A673 (cell line): ENCODE data around the gene SHISA8. TPM values are rescaled to one million over a fixed set of nuclear protein-coding genes. Genes with fewer than 3 reads are reported as not detected.

ENCODE experiments used
- BruUV-seq: library from RNA; stranded (reverse); fragments of 400-500 nt; replicated peaks from 2 replicates; lab custom pipeline; 2021; lab: Mats Ljungman, UMichigan
- CTCF ChIA-PET: fragments of 300-600 bp; sonication (Branson Sonifier 250); formaldehyde crosslinking; loops from one replicate; lab custom pipeline; 2022; ENCODE audit warnings: antibody characterized with exemption; lab: Charles Lee
- POLR2A ChIA-PET: fragments of 300-600 bp; sonication (Branson Sonifier 250); formaldehyde crosslinking; loops from one replicate; lab custom pipeline; 2022; ENCODE audit warnings: antibody characterized with exemption; ENCODE audit not compliant: low non-redundant PET; lab: Charles Lee
- DNase-seq: peaks from one replicate; pipeline ENCODE4 v3.0.0-alpha.2; 2015; ENCODE audit warnings: low spot score
- H3K27ac ChIP-seq: fragments of 200-600 bp; sonication (generic); 2 replicates; pipeline ENCODE4 v1.5.1; 2016; ENCODE audit warnings: mixed run types, low read depth, mild to moderate bottlenecking, mixed read lengths, antibody characterized with exemption, low read length; ENCODE audit not compliant: poor library complexity, severe bottlenecking
- H3K27me3 ChIP-seq: fragments of 200-600 bp; sonication (generic); replicated peaks from 2 replicates; pipeline ENCODE4 v1.6.1; 2017; ENCODE audit warnings: mixed run types, low read depth, mild to moderate bottlenecking, mixed read lengths, antibody characterized with exemption, low read length; ENCODE audit not compliant: insufficient read depth, poor library complexity
- H3K36me3 ChIP-seq: fragments of 200-600 bp; sonication (generic); 2 replicates; pipeline ENCODE4 v1.6.1; 2016; ENCODE audit warnings: mixed run types, mild to moderate bottlenecking, mixed read lengths, antibody characterized with exemption, low read length; ENCODE audit not compliant: insufficient read depth, poor library complexity, severe bottlenecking
- H3K4me1 ChIP-seq: fragments of 200-600 bp; sonication (generic); 2 replicates; pipeline ENCODE4 v1.6.1; 2017; ENCODE audit warnings: mixed run types, mild to moderate bottlenecking, mixed read lengths, antibody characterized with exemption, low read length; ENCODE audit not compliant: insufficient read depth, poor library complexity, severe bottlenecking
- H3K4me3 ChIP-seq: fragments of 200-600 bp; sonication (generic); 2 replicates; pipeline ENCODE4 v1.5.1; 2016; ENCODE audit warnings: low read depth, mixed run types, mild to moderate bottlenecking, mixed read lengths, low read length; ENCODE audit not compliant: poor library complexity, severe bottlenecking
- H3K9me3 ChIP-seq: fragments of 200-600 bp; sonication (generic); 2 replicates; pipeline ENCODE4 v1.6.1; 2016; ENCODE audit warnings: mixed run types, low read depth, mild to moderate bottlenecking, mixed read lengths, antibody characterized with exemption, low read length; ENCODE audit not compliant: poor library complexity, severe bottlenecking
- EZH2 ChIP-seq: fragments of 200-600 bp; sonication (generic); IDR thresholded peaks from 2 replicates; pipeline ENCODE4 v1.6.1; 2017; ENCODE audit warnings: borderline replicate concordance, low read depth, mild to moderate bottlenecking, mixed read lengths, antibody characterized with exemption, low read length; ENCODE audit not compliant: poor library complexity, severe bottlenecking
- intact Hi-C: fragments of 100-400 bp; cut with micrococcal nuclease; formaldehyde crosslinking; loops from one replicate; pipeline ENCODE4 v1.10.0; 2022; ENCODE audit not compliant: unreplicated experiment
- total RNA-seq: library from RNA; stranded (reverse); gene quantifications from 2 replicates; pipeline ENCODE4 v1.2.3, GENCODE V29; 2021
- TF ChIP-seq, protein P1 (sequence below): fragments of 300-800, 200-600 bp; sonication (generic); conservative IDR thresholded peaks from 2 replicates; pipeline ENCODE4 v1.5.1; 2017; ENCODE audit warnings: low read depth, mild to moderate bottlenecking, antibody characterized with exemption, low read length, moderate library complexity, mixed read lengths

Gene SHISA8
- total RNA-seq, 1 experiment from 2014 or later: 1.4 TPM

DNA sequence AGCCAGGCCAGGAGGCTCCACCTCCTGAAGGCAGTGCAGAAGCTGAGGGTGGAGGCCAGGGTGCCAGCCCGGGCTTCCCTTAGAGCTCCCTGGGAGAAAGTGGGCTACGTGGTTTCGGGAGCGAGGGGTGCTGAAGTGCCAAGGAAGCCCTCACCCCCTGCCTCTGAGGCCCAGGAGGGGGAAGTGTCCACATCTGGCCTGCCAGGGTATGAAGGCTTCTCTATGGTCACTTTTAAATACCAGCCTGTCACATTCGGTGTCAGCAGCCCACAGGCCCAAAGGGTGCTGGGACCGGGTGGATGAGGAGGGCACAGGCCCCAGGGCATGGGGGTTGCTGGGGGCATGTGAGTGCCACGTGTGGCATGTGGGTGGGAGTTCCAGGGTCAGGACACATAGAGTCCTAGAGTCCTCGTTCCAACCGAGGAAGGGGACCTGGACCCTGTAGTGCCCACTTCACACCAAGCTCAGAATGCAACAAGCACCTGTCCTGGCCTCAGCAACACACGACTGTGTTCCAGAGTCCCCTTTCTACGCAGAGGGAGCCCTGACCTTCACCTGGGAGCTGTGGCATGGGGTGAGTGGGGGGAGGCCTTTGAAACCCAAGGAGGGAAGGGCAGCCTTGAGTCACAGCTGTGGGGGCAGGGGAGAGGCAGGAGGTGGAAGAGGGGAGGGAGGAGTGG, 1.7 kb downstream of the SHISA8 start:
- no peak for TF ChIP-seq EZH2
- TF ChIP-seq, protein P1, sequence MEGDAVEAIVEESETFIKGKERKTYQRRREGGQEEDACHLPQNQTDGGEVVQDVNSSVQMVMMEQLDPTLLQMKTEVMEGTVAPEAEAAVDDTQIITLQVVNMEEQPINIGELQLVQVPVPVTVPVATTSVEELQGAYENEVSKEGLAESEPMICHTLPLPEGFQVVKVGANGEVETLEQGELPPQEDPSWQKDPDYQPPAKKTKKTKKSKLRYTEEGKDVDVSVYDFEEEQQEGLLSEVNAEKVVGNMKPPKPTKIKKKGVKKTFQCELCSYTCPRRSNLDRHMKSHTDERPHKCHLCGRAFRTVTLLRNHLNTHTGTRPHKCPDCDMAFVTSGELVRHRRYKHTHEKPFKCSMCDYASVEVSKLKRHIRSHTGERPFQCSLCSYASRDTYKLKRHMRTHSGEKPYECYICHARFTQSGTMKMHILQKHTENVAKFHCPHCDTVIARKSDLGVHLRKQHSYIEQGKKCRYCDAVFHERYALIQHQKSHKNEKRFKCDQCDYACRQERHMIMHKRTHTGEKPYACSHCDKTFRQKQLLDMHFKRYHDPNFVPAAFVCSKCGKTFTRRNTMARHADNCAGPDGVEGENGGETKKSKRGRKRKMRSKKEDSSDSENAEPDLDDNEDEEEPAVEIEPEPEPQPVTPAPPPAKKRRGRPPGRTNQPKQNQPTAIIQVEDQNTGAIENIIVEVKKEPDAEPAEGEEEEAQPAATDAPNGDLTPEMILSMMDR: no peak
- no peaks in the 10 kb centered on the region for H3K36me3 ChIP-seq
- H3K27ac ChIP-seq: no peak overlapping the region
- no peaks in the 10 kb centered on the region for H3K9me3 ChIP-seq
- POLR2A ChIA-PET: interaction anchor here (0.6 kb wide), 1 partner anchor 54 kb away, joined by 26 read pairs; no protein-coding TSS in a partner anchor
- peaks cover 31% of the 10 kb centered on the region for H3K4me1 ChIP-seq
- intact Hi-C loops: no loop called here
- CTCF ChIA-PET: no interaction called here
- peaks cover 42% of the 10 kb centered on the region for H3K27me3 ChIP-seq
- BruUV-seq: no TSS peak
- no peak for DNase-seq
- no peak overlapping the region for H3K4me3 ChIP-seq

DNA sequence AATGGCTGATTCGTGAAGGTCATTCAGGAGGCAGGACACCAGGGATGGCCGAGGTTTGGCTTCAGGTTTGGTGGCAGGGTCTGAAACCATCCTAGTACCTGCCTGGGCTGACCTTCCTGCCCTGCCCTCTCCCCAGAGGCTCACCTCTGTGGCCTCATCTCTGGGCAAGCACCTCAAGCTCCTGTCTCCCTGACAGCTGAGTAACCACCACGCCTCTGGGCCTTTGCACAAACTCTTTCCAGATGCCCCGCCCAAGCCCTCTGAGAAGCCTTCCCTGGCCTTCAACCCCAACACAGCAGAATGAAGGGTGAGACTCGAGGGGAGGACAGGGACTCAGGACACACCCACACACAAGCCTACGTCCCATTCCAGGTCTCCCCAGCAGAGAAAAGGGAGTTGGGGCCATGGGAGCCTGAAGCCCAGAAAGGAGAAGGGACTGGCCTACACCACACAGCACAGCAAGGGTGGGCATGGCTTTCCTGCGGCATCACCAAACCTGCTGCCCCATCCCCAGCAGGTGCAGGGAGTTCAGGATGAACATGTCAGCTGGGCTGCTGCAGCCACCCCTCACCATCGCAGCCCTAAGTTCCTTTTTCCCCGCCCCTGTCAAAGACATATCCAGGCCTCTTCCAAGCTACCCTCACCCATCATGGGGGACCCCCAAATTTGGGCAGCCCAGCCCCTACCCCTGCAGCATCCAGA, 2.4 kb downstream of the SHISA8 start:
- no peaks in the 10 kb centered on the region for H3K9me3 ChIP-seq
- no peak overlapping the region for H3K27ac ChIP-seq
- no TSS peak for BruUV-seq
- H3K36me3 ChIP-seq: peaks cover 1% of the 10 kb centered on the region
- H3K4me3 ChIP-seq: no peak overlapping the region
- intact Hi-C loops: no loop called here
- H3K27me3 ChIP-seq: peaks cover 42% of the 10 kb centered on the region
- ChIA-PET POLR2A (no interaction called here), CTCF (no interaction called here)
- H3K4me1 ChIP-seq: peaks cover 28% of the 10 kb centered on the region
- no peak for TF ChIP-seq EZH2
- TF ChIP-seq, protein P1: no peak
- no peak for DNase-seq

DNA sequence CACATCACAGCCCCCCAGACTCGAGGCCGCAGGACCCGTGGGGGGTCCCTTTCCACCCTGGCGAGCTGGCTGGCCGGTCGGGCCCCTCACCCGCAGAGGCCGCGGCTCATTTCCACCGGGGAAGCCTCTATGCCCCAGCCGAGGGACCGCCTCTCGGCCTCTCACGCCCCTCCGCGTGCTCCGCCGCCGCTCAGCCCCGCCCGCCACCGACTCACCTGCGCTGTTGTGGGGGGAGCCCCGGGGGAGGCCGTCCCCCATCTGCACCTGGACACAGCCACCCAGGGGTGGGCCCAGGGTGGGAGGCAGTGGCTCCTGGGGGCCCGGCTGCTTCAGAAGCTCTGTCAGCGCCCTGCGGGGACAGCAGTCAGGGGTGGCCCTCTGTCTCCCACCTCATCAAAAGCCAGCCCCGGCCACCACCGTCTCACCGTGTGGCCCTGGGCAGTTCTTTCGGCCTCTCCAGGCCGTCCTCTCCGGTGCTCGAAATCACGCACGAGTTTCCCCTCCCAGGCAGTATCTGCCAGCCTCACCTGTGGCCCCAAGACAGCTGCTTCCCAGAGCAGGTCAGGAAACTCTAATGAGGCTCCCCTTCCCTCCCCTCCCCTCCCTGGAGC, 3.8 kb downstream of the SHISA8 start:
- H3K27me3 ChIP-seq: peaks cover 42% of the 10 kb centered on the region
- peak overlapping the region; percentile 12 for H3K4me3 ChIP-seq
- ChIA-PET CTCF (no interaction called here), POLR2A (no interaction called here)
- no peaks in the 10 kb centered on the region for H3K9me3 ChIP-seq
- no peak overlapping the region for H3K27ac ChIP-seq
- H3K36me3 ChIP-seq: peaks cover 13% of the 10 kb centered on the region
- DNase-seq: no peak
- BruUV-seq: no TSS peak
- no peak for TF ChIP-seq EZH2
- TF ChIP-seq, protein P1: no peak
- peaks cover 26% of the 10 kb centered on the region for H3K4me1 ChIP-seq
- intact Hi-C loops: no loop called here
